ENCODE measurements around the gene RAB35. TPM values are rescaled to one million over a fixed set of nuclear protein-coding genes. Genes with fewer than 3 reads are reported as not detected.
A peak's percentile ranks its signal among the peaks of the same experiment; 100 is the strongest.

RAB35 gene
- total RNA-seq, 1 experiment from 2014 or later: 57.1 TPM

- TF ChIP-seq YY1 (IDR thresholded peaks at IDR 0.05; ENCODE audit: extremely low read depth, insufficient replicate concordance, low read depth, low read length) (no peak), RAD21 (IDR thresholded peaks at IDR 0.05; ENCODE audit: low read depth) (no peak), SRF (IDR thresholded peaks at IDR 0.05; ENCODE audit: low read depth) (no peak), TCF7L2 (IDR thresholded peaks at IDR 0.05; ENCODE audit: borderline replicate concordance, extremely low read depth, insufficient read depth, insufficient read length) (no peak), CTCF (IDR thresholded peaks at IDR 0.05 in 2 of 3, conservative IDR thresholded peaks at IDR 0.05 in 1 of 3; ENCODE audit: borderline replicate concordance in 1 of 3, insufficient read depth in 1 of 3, low read depth in 2 of 3, low read length in 2 of 3) (no peak), EZH2 (IDR thresholded peaks at IDR 0.05) (no peak), JUND (IDR thresholded peaks at IDR 0.05) (no peak), ATF3 (IDR thresholded peaks at IDR 0.05) (no peak), FOSL1 (IDR thresholded peaks at IDR 0.05; ENCODE audit: low read depth) (no peak), ELF1 (IDR thresholded peaks at IDR 0.05; ENCODE audit: borderline replicate concordance, low read depth) (no peak)
These were observed 1.5 kb downstream of the RAB35 start (continued) for GRCh38 chr12:120115066-120115465.

- H2AFZ ChIP-seq (ENCODE audit: low read depth, low read length, poor library complexity, severe bottlenecking): no peak overlapping the region
- H3K4me3 ChIP-seq (replicated peaks in 1 of 2; ENCODE audit: low read depth in 1 of 2, low read length in 2 of 2): no peak overlapping the region
- no TSS peak for BruUV-seq (replicated peaks)
- no peak for DNase-seq (ENCODE audit: low read depth, low spot score)
- H3K9me3 ChIP-seq (ENCODE audit: control insufficient read depth in 1 of 2, insufficient read depth in 1 of 2, low read depth in 1 of 2, low read length in 2 of 2): no peaks in the 10 kb centered on the region
- TF ChIP-seq EZH2 (IDR thresholded peaks at IDR 0.05) (no peak), FOSL1 (IDR thresholded peaks at IDR 0.05; ENCODE audit: low read depth) (no peak), EZH2phosphoT487 (IDR thresholded peaks at IDR 0.05; ENCODE audit: borderline replicate concordance) (no peak), TCF7L2 (IDR thresholded peaks at IDR 0.05; ENCODE audit: borderline replicate concordance, extremely low read depth, insufficient read depth, insufficient read length) (no peak)
- H3K79me2 ChIP-seq (ENCODE audit: insufficient read depth, low read length): peaks cover 98% of the 10 kb centered on the region
- H4K20me1 ChIP-seq (ENCODE audit: insufficient read depth): no peaks in the 10 kb centered on the region
- H3K36me3 ChIP-seq (ENCODE audit: control insufficient read depth in 1 of 2, insufficient read depth in 2 of 2, low read length in 2 of 2): peaks cover 4 to 15% of the 10 kb centered on the region in 2 experiments; a peak in 2 of 4 replicates
- intact Hi-C loops (cut with micrococcal nuclease): no loop called here
- ChIA-PET RAD21 (ENCODE audit: low non-redundant PET in 1 of 2, low total read pairs in 2 of 2, uncharacterized antibody in 2 of 2, unreplicated experiment in 2 of 2) (no interaction called here), CTCF (no interaction called here), POLR2A (no interaction called here)
- no peak overlapping the region for H3K4me2 ChIP-seq (ENCODE audit: low read length)
- no peaks in the 10 kb centered on the region for H3K27me3 ChIP-seq (ENCODE audit: insufficient read depth, low read length)
- H3K9ac ChIP-seq (ENCODE audit: low read length): no peak overlapping the region
- no peaks in the 10 kb centered on the region for H3K9me2 ChIP-seq (ENCODE audit: insufficient read depth)
- H3K4me1 ChIP-seq (ENCODE audit: control insufficient read depth in 1 of 2, insufficient read depth in 2 of 2, low read length in 2 of 2): peaks cover 6 to 13% of the 10 kb centered on the region in 2 experiments; a peak in 3 of 4 replicates
- no peak overlapping the region for H3K27ac ChIP-seq (ENCODE audit: low read depth, low read length)
- peak; percentile 20; the same call in 1 of the 2 replicates for ATAC-seq
These were observed 5.7 kb downstream of the RAB35 start for GRCh38 chr12:120110550-120111501.
